ENCODE results near the gene POM121L2. TPM values are rescaled to one million over a fixed set of nuclear protein-coding genes. Genes with fewer than 3 reads are reported as not detected.

The POM121L2 gene
- total and polyA plus RNA-seq, 9 of the 15 experiments (the other 6 are each of a cell fraction or from before 2014, with no cell fraction given) = 0.23 to 0.45 TPM; not detected in 7

- peak; percentile 42; the same call in 1 of the 2 replicates for TF ChIP-seq ZBTB40 (IDR thresholded peaks at IDR 0.05)
- TF ChIP-seq ZBTB40 (CRISPR knock-in tag; IDR thresholded peaks at IDR 0.05) = no peak
- no peak for TF ChIP-seq CHAMP1 (IDR thresholded peaks at IDR 0.05)
- no peak for TF ChIP-seq RBM22 (IDR thresholded peaks at IDR 0.05; ENCODE audit: low read depth, low read length, poor library complexity, severe bottlenecking)
- TF ChIP-seq AFF1 (IDR thresholded peaks at IDR 0.05; ENCODE audit: low read depth in 1 of 2, partially characterized antibody in 2 of 2) = peak in 1 of 2 experiments; percentile 18
- TF ChIP-seq SRF (CRISPR knock-in tag; IDR thresholded peaks at IDR 0.05) = no peak
- TF ChIP-seq ASH1L (IDR thresholded peaks at IDR 0.05; ENCODE audit: borderline replicate concordance, low read depth, partially characterized antibody) = peak; percentile 51
- no peak for TF ChIP-seq HMBOX1 (IDR thresholded peaks at IDR 0.05)
These were observed 24.3 kb downstream of the POM121L2 start (continued) for GRCh38 chr6:27287751-27288135.
